Measurements from ENCODE around the gene AP5B1. TPM values are rescaled to one million over a fixed set of nuclear protein-coding genes. Genes with fewer than 3 reads are reported as not detected.

AP5B1 gene, protein sequence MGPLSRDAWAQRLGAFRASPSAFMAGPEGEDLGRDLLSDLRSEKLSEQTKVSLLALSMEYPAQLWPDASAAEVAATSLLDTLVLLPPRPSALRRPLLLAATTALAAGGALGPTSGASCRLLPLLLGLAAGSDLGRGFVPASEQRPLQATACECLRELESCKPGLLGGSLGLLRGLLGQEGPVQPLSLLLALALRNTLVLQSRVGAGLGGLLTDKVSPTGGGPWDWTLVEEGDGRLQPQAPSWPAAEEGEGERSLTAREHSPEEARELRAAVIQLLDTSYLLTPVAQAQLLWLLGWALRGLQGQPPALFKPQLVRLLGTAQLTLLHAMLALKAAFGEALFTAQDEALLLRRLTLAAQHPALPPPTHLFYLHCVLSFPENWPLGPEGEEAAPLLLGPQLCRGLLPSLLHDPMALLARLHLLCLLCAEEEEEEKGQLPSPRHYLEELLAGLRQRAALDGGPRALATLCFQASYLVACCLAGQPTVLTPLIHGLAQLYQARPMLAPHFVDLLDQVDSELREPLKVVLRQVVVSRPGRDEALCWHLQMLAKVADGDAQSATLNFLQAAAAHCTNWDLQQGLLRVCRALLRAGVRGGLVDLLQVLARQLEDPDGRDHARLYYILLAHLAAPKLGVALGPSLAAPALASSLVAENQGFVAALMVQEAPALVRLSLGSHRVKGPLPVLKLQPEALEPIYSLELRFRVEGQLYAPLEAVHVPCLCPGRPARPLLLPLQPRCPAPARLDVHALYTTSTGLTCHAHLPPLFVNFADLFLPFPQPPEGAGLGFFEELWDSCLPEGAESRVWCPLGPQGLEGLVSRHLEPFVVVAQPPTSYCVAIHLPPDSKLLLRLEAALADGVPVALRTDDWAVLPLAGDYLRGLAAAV
- 10 to 100 TPM; 24.8 to 66.0 (median 46.8) TPM for total RNA-seq

DNA sequence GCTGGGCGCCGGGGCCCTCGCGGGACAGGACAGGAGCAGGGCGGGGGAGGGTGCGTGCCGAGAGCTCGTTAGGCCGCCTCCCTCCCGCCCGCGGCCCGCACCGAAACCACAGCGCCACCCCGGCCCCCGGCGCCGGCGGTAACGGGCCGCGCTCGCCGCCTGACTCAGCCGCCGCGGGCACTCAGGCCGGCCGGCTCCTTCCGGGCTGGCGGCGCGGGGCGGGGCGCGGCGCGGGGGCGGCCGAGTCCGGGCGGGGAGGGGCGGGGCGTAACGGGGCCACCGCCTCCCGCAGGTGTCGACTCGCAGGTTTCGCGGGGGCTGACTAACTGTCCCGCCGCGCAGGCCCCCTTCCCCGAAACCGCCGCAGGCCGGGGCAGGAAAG is at the start of gene AP5B1:
Gene AP5B1 (minus strand): TSS at position 207 of the 382 bp plus-strand sequence. CDS start 385 bp downstream, outside the sequence.
- Histone ChIP-seq H3K9me3 (no peaks in the 10 kb centered on the region), H3K4me1 (peaks cover 31 to 54% (median 45%) of the 10 kb centered on the region in 4 donors), H3K36me3 (peaks cover 0 to 31% (median 24%) of the 10 kb centered on the region in 4 donors), H3K4me3 (peak within 1 kb of the TSS; percentile 80 to 98 (median 92)), H3K27me3 (peaks cover 0 to 1% (median 0%) of the 10 kb centered on the region in 4 donors), H3K27ac (peak within 1 kb of the TSS; percentile 93 to 99 (median 96))
- peak; percentile 78 to 95 for DNase-seq
- TF ChIP-seq POLR2AphosphoS5 (IDR thresholded peaks at IDR 0.05) (peak in 1 of 2 donors; percentile 29), EP300 (IDR thresholded peaks at IDR 0.05) (no peak), POLR2A (IDR thresholded peaks at IDR 0.05) (peak in 3 of 4 donors; percentile 24 to 75 (median 67))
- TF ChIP-seq, protein P1, sequence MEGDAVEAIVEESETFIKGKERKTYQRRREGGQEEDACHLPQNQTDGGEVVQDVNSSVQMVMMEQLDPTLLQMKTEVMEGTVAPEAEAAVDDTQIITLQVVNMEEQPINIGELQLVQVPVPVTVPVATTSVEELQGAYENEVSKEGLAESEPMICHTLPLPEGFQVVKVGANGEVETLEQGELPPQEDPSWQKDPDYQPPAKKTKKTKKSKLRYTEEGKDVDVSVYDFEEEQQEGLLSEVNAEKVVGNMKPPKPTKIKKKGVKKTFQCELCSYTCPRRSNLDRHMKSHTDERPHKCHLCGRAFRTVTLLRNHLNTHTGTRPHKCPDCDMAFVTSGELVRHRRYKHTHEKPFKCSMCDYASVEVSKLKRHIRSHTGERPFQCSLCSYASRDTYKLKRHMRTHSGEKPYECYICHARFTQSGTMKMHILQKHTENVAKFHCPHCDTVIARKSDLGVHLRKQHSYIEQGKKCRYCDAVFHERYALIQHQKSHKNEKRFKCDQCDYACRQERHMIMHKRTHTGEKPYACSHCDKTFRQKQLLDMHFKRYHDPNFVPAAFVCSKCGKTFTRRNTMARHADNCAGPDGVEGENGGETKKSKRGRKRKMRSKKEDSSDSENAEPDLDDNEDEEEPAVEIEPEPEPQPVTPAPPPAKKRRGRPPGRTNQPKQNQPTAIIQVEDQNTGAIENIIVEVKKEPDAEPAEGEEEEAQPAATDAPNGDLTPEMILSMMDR (IDR thresholded peaks at IDR 0.05) = no peak
- 3% methylated on average over 17 of the region's 59 CpGs; no CpG with 5 or more reads in 1 of the 2 donors for WGBS, 2 donors
- ATAC-seq (ENCODE audit: low FRiP score in 2 of 2) = peak; percentile 1 to 85

DNA sequence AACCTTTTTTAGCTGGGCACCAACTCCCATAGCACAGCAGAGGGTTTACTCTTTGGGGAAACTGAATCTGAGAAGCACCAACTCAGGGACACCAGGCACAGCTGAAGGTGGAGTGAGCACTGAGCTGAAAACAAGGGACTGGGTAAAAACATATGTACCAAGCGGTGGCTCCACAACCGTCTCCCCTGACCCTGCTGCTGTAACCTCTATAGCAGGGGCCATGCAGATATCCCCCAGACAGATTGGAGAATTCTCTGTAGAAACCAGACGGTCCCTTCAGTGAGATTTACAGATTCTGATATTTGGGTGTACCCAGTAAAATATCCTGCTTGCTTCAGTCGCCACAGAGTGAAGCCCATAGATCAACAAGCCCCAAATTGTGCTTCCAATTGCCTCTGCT is 48.7 kb upstream of the AP5B1 start:
- Histone ChIP-seq H3K36me3 (no peaks in the 10 kb centered on the region), H3K27me3 (no peaks in the 10 kb centered on the region), H3K4me3 (no peak overlapping the region), H3K9me3 (no peaks in the 10 kb centered on the region), H3K4me1 (peaks cover 6 to 17% (median 14%) of the 10 kb centered on the region in 4 donors), H3K27ac (no peak overlapping the region)
- ATAC-seq (ENCODE audit: low FRiP score in 2 of 2) (no peak), DNase-seq (no peak)
- 61 to 71% methylated on average over 4 of the region's 4 CpGs for WGBS, 2 donors
- no peak for TF ChIP-seq POLR2A (IDR thresholded peaks at IDR 0.05)
- no peak for TF ChIP-seq POLR2AphosphoS5 (IDR thresholded peaks at IDR 0.05)
- TF ChIP-seq EP300 (IDR thresholded peaks at IDR 0.05) = no peak
- TF ChIP-seq, protein P1 (IDR thresholded peaks at IDR 0.05) = no peak

DNA sequence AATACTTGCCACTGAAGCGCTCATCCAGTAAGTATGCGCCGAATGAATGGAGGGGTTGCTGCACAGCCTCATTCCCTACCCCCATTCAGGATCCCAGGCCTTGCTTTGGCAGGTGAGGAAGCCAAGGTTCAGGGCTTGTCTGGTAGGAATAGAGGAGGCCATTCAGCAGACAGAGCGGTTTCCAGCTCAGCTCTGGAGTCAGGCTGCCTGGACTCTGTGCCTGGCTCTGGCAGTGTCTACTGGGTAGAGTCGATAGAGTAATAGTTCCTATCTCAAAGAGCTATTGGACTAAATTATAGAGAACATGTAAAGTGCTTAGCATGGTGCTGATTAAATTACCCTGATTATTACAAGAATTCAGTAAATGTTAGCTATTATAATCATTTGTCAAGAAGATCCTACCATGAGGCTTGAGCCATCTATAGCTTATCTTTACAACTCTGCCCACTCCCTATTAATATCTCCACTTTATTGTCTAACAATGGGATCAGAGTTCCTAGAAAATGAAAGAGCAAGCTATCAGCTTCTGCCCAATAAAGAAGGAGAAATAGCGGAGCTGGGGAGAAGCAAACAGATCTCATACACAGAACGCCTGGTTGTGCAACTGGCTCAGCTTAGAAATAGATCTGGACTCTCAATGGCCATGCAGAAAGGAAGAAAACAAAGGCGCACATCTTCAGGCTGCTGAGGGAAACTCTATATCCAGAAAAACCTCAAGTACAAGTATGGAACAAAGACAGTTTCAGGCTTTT is 46.4 kb upstream of the AP5B1 start:
- TF ChIP-seq, protein P1 (IDR thresholded peaks at IDR 0.05) = no peak
- TF ChIP-seq EP300 (IDR thresholded peaks at IDR 0.05) (no peak), POLR2AphosphoS5 (IDR thresholded peaks at IDR 0.05) (no peak), POLR2A (IDR thresholded peaks at IDR 0.05) (no peak)
- H3K27ac ChIP-seq = no peak overlapping the region
- no peaks in the 10 kb centered on the region for H3K27me3 ChIP-seq
- ATAC-seq (ENCODE audit: low FRiP score in 2 of 2) (no peak), DNase-seq (no peak)
- no peaks in the 10 kb centered on the region for H3K36me3 ChIP-seq
- no peaks in the 10 kb centered on the region for H3K4me1 ChIP-seq
- 87 to 88% methylated on average over 8 of the region's 8 CpGs for WGBS, 2 donors
- no peak overlapping the region for H3K4me3 ChIP-seq
- no peaks in the 10 kb centered on the region for H3K9me3 ChIP-seq

DNA sequence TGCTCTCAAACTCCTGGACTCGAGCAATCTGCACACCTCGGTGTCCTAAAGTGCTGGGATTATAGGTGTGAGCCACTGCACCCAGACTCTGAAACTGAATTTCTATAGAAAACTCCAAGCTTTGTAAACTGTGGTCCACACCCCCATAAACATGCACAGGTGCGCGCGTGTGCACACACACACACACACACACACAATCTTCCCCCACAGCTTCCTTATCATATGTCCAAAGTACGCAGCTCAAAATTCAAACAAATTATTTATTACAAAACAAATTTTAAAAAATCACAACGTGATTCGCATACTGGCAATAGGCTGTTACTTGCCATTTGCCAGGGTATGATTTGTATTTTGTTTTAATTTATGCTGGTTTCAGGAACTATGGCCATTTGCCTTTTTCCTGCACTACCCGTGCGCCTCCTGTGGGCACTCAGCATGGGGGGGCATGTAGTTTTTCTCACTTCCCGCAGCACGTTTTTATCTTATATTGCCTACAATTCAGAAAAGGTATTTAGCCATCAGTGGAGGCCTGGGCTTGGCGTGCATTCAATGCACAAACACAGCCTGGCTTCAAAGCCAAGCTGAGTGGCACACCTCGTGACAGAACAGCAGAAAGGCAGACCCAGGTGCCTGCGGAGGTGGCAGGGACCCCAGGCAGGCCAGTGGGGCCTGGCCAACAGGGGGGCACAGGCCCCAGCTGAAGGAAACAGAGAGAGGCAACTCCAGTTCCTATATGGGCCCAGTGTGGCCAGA is 42.2 kb upstream of the AP5B1 start:
- H3K36me3 ChIP-seq = no peaks in the 10 kb centered on the region
- no peaks in the 10 kb centered on the region for H3K27me3 ChIP-seq
- peaks cover 0 to 3% (median 0%) of the 10 kb centered on the region in 4 donors for H3K4me1 ChIP-seq
- H3K9me3 ChIP-seq = no peaks in the 10 kb centered on the region
- WGBS, 2 donors = 62 to 68% methylated on average over 13 to 15 of the region's 15 CpGs
- H3K4me3 ChIP-seq = no peak overlapping the region
- peak in 1 of 2 donors; percentile 43 for DNase-seq
- no peak for ATAC-seq (ENCODE audit: low FRiP score in 2 of 2)
- TF ChIP-seq POLR2A (IDR thresholded peaks at IDR 0.05) = no peak
- H3K27ac ChIP-seq = no peak overlapping the region
